NB4 (cell line): ENCODE data around the gene RAB40C.

Experiments used
- MYC ChIP-seq: IDR thresholded peaks from 2 replicates; pipeline ENCODE4 v1.6.1; 2011; ENCODE audit warnings: low read depth, low read length
- POLR2A ChIP-seq: IDR thresholded peaks from 2 replicates; pipeline ENCODE4 v1.6.1; 2011; ENCODE audit warnings: mild to moderate bottlenecking; ENCODE audit not compliant: insufficient read length; ENCODE audit errors: extremely low read depth
- TF ChIP-seq, protein P1 (sequence below): IDR thresholded peaks from one replicate; pipeline ENCODE4 v1.5.1; 2012; ENCODE audit warnings: low read depth, low read length
- TF ChIP-seq, protein P2 (sequence below): IDR thresholded peaks from 2 replicates; pipeline ENCODE4 v1.6.1; 2011; ENCODE audit warnings: low read depth, low read length

DNA sequence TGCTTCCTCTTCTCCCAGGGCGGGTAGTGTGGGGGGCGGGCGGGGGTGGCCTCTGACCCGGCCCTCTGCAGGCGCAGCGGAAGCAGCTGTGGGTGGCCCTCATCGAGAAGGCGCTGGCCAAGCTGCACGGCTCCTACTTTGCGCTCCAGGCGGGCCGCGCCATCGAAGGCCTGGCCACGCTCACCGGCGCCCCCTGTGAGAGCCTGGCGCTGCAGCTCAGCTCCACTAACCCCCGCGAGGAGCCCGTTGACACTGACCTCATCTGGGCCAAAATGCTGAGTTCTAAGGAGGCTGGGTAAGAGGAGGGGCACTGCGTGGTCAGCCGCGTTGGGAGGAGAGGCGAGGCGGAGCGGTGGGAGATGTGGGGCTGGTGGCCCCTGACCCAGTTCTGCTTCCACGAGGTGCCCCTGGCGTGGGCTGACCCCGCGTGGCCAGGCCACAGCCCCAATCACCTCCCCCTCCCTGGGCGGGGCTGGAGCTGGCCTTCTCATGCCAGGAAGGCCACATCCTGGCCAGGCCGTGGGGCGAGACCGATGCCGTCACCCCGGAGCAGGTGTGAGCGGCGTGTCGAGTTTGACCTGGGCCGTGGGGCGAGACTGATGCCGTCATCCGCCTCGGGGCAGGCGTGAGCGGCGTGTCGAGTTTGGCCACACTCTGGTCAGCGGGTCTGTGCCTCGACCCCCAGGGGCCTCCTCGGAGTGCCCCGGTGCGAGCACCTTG lies 40.2 kb upstream of the RAB40C start:
- TF ChIP-seq, protein P1, sequence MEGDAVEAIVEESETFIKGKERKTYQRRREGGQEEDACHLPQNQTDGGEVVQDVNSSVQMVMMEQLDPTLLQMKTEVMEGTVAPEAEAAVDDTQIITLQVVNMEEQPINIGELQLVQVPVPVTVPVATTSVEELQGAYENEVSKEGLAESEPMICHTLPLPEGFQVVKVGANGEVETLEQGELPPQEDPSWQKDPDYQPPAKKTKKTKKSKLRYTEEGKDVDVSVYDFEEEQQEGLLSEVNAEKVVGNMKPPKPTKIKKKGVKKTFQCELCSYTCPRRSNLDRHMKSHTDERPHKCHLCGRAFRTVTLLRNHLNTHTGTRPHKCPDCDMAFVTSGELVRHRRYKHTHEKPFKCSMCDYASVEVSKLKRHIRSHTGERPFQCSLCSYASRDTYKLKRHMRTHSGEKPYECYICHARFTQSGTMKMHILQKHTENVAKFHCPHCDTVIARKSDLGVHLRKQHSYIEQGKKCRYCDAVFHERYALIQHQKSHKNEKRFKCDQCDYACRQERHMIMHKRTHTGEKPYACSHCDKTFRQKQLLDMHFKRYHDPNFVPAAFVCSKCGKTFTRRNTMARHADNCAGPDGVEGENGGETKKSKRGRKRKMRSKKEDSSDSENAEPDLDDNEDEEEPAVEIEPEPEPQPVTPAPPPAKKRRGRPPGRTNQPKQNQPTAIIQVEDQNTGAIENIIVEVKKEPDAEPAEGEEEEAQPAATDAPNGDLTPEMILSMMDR: no peak
- TF ChIP-seq, protein P2, sequence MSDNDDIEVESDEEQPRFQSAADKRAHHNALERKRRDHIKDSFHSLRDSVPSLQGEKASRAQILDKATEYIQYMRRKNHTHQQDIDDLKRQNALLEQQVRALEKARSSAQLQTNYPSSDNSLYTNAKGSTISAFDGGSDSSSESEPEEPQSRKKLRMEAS: no peak
- no peak for TF ChIP-seq POLR2A
- no peak for TF ChIP-seq MYC
